PC-9 (cell line): ENCODE measurements around the gene MTO1. TPM values are rescaled to one million over a fixed set of nuclear protein-coding genes. Genes with fewer than 3 reads are reported as not detected.

Experiments
- BruUV-seq: library from RNA; stranded (reverse); fragments of 400-500 nt; replicated peaks from 2 replicates; lab custom pipeline; 2021; lab: Mats Ljungman, UMichigan
- CTCF ChIA-PET: fragments of 300-600 bp; sonication (Branson Sonifier 250); formaldehyde crosslinking; loops from one replicate; lab custom pipeline; 2022; ENCODE audit warnings: antibody characterized with exemption; lab: Charles Lee
- POLR2A ChIA-PET: fragments of 300-600 bp; sonication (Branson Sonifier 250); formaldehyde crosslinking; loops from one replicate; lab custom pipeline; 2022; ENCODE audit warnings: antibody characterized with exemption; ENCODE audit not compliant: unreplicated experiment; lab: Charles Lee
- DNase-seq, 2 experiments: peaks; one replicate each; pipeline versions ENCODE4 v3.0.0 to v3.0.0-alpha.2; 2015 to 2022; ENCODE audit warnings: mixed read lengths in 1 of 2
- H2AFZ ChIP-seq: fragments of 200-600 bp; sonication (generic); 2 replicates; pipeline ENCODE4 v1.8.1; 2017; ENCODE audit warnings: antibody characterized with exemption
- H3F3A ChIP-seq: fragments of 200-600 bp; sonication (generic); 2 replicates; pipeline ENCODE4 v1.8.1; 2017; ENCODE audit warnings: antibody characterized with exemption, mild to moderate bottlenecking, low read depth; ENCODE audit not compliant: insufficient read depth
- H3K27ac ChIP-seq: fragments of 200-600 bp; sonication (generic); 2 replicates; pipeline ENCODE4 v1.6.1; 2016; ENCODE audit warnings: mixed run types
- H3K27me3 ChIP-seq: fragments of 200-600 bp; sonication (generic); 2 replicates; pipeline ENCODE4 v1.6.1; 2016; ENCODE audit warnings: low read depth, mixed run types; ENCODE audit not compliant: insufficient read depth
- H3K36me3 ChIP-seq: fragments of 200-600 bp; sonication (generic); 2 replicates; pipeline ENCODE4 v1.6.1; 2016; ENCODE audit warnings: low read depth, mixed run types
- H3K4me1 ChIP-seq: fragments of 200-600 bp; sonication (generic); replicated peaks from 2 replicates; pipeline ENCODE4 v1.6.1; 2016; ENCODE audit warnings: mixed run types; ENCODE audit not compliant: insufficient read depth
- H3K4me2 ChIP-seq: fragments of 200-600 bp; sonication (generic); 2 replicates; pipeline ENCODE4 v1.6.1; 2017; ENCODE audit warnings: mixed run types
- H3K4me3 ChIP-seq: fragments of 200-600 bp; sonication (generic); 2 replicates; pipeline ENCODE4 v1.6.1; 2016; ENCODE audit warnings: mixed run types
- H3K79me2 ChIP-seq: fragments of 200-600 bp; sonication (generic); 2 replicates; pipeline ENCODE4 v1.6.1; 2017; ENCODE audit warnings: low read depth, mixed run types
- H3K9me2 ChIP-seq: fragments of 200-600 bp; sonication (generic); 2 replicates; pipeline ENCODE4 v1.8.1; 2017; ENCODE audit warnings: mild to moderate bottlenecking; ENCODE audit not compliant: insufficient read depth
- H3K9me3 ChIP-seq: fragments of 200-600 bp; sonication (generic); 2 replicates; pipeline ENCODE4 v1.8.1; 2016; ENCODE audit warnings: low read depth; ENCODE audit not compliant: insufficient read depth
- H4K20me1 ChIP-seq: fragments of 200-600 bp; sonication (generic); 2 replicates; pipeline ENCODE4 v1.8.1; 2017; ENCODE audit not compliant: insufficient read depth
- CTCF ChIP-seq: fragments of 200-600 bp; sonication (generic); conservative IDR thresholded peaks from 2 replicates; pipeline ENCODE4 v1.6.1; 2017; ENCODE audit warnings: mixed run types, antibody characterized with exemption, mild to moderate bottlenecking, moderate library complexity
- EZH2 ChIP-seq: fragments of 200-600 bp; sonication (generic); IDR thresholded peaks from 2 replicates; pipeline ENCODE4 v1.8.0; 2017; ENCODE audit warnings: antibody characterized with exemption, low read depth
- intact Hi-C: fragments of 100-400 bp; cut with micrococcal nuclease; formaldehyde crosslinking; loops from one replicate; pipeline ENCODE4 v1.10.0; 2022; ENCODE audit not compliant: unreplicated experiment
- total RNA-seq: library from RNA; stranded (reverse); gene quantifications from 2 replicates; pipeline ENCODE4 v1.2.3, GENCODE V29; 2021

Gene MTO1
- total RNA-seq, 1 experiment from 2014 or later, result 27.2 TPM

- H4K20me1 ChIP-seq, result peaks cover 48% of the 10 kb centered on the region
Observed at GRCh38 chr6:73519926-73520687, 58.6 kb downstream of the MTO1 start.

GRCh38 chr6:73520688-73521350, 59.3 kb downstream of the MTO1 start, which contains the start of gene EEF1A1:
EEF1A1 (minus strand) TSS chr6:73521032; CDS start chr6:73520026, 1,006 bp downstream.
- H3K9me2 ChIP-seq, result no peaks in the 10 kb centered on the region
- POLR2A ChIA-PET, result interaction anchor here (0.5 to 1.3 kb wide), 13 partner anchors 8 to 1583 kb away, joined by 3 to 29 read pairs (median 5); partner anchors contain the start of genes MTO1 and SLC17A5
- peak; percentile 98 to 99 for DNase-seq

More at GRCh38 chr6:73519926-73520687, 58.6 kb downstream of the MTO1 start:
- ChIA-PET POLR2A (interaction anchor here (0.6 to 1.1 kb wide), 5 partner anchors 52 to 133 kb away, joined by 4 to 9 read pairs (median 6); no protein-coding TSS in a partner anchor), CTCF (no interaction called here)
- Histone ChIP-seq H3K4me1 (peaks cover 26% of the 10 kb centered on the region), H3K27ac (peak overlapping the region; percentile 100), H3K4me3 (peak overlapping the region; percentile 87), H2AFZ (no peak overlapping the region), H3K79me2 (peaks cover 66% of the 10 kb centered on the region), H3K9me2 (no peaks in the 10 kb centered on the region), H3K36me3 (peaks cover 33% of the 10 kb centered on the region), H3F3A (peaks cover 86% of the 10 kb centered on the region), H3K9me3 (no peaks in the 10 kb centered on the region), H3K4me2 (peak overlapping the region; percentile 99), H3K27me3 (no peaks in the 10 kb centered on the region)
- intact Hi-C loops, result loop anchor here (5.0 kb wide), 1 partner anchor 192 kb away; no protein-coding TSS in a partner anchor
- BruUV-seq, result TSS peak; percentile 35
- peak; percentile 58 to 67 for DNase-seq
- TF ChIP-seq EZH2 (no peak), CTCF (no peak)

More at GRCh38 chr6:73520688-73521350, 59.3 kb downstream of the MTO1 start, which contains the start of gene EEF1A1:
- peaks cover 66% of the 10 kb centered on the region for H3K79me2 ChIP-seq
- H2AFZ ChIP-seq, result peak within 1 kb of the TSS; percentile 84
- H3K4me3 ChIP-seq, result peak within 1 kb of the TSS; percentile 89
- peaks cover 33% of the 10 kb centered on the region for H3K36me3 ChIP-seq
- H3K4me2 ChIP-seq, result peak within 1 kb of the TSS; percentile 99
- TF ChIP-seq EZH2, result no peak
- TF ChIP-seq CTCF, result no peak
- peak within 1 kb of the TSS; percentile 100 for H3K27ac ChIP-seq
- no TSS peak for BruUV-seq
- H3K27me3 ChIP-seq, result no peaks in the 10 kb centered on the region
- H3K9me3 ChIP-seq, result no peaks in the 10 kb centered on the region
- CTCF ChIA-PET, result interaction anchor here (0.5 kb wide), 1 partner anchor 59 kb away, joined by 4 read pairs; no protein-coding TSS in a partner anchor
- H3K4me1 ChIP-seq, result peaks cover 26% of the 10 kb centered on the region
- H4K20me1 ChIP-seq, result peaks cover 42% of the 10 kb centered on the region
- intact Hi-C loops, result loop anchor here (1.0 to 5.0 kb wide), 7 partner anchors 46 to 191 kb away; partner anchors contain the start of gene SLC17A5
- H3F3A ChIP-seq, result peaks cover 79% of the 10 kb centered on the region
